Brain microvascular endothelial cell (primary cell): ENCODE measurements around the gene CCDC188.

Experiments
- DNase-seq: peaks from one replicate; pipeline ENCODE4 v3.0.0-alpha.2; 2020
- H3K27ac ChIP-seq: fragments of 250-450 bp; sonication (Bioruptor Pico); 2 replicates; pipeline ENCODE4 v1.5.1; 2020; ENCODE audit warnings: mild to moderate bottlenecking, moderate library complexity
- H3K27me3 ChIP-seq: fragments of 250-450 bp; sonication (Bioruptor Pico); replicated peaks from 2 replicates; pipeline ENCODE4 v1.5.1; 2020; ENCODE audit warnings: mild to moderate bottlenecking
- H3K36me3 ChIP-seq: fragments of 250-450 bp; sonication (Bioruptor Pico); replicated peaks from 2 replicates; pipeline ENCODE4 v1.5.1; 2020; ENCODE audit warnings: mild to moderate bottlenecking
- H3K4me3 ChIP-seq: 2 replicates; pipeline ENCODE4 v1.5.1; 2011; ENCODE audit warnings: low read depth, mild to moderate bottlenecking, control low read depth, low read length, moderate library complexity
- CTCF ChIP-seq: IDR thresholded peaks from 2 replicates; pipeline ENCODE4 v1.5.1; 2011; ENCODE audit warnings: low read depth, mild to moderate bottlenecking, moderate library complexity, low read length, control low read depth, inconsistent platforms; ENCODE audit errors: missing control alignments
- in situ Hi-C: cut with HindIII; loops from 2 replicates; pipeline ENCODE4 v1.10.0; 2017; ENCODE audit warnings: low sequenced_read_pairs, low pct_ligation_motif_present

Gene CCDC188

GRCh38 chr22:20115691-20116375 is 35.0 kb downstream of the CCDC188 start, which contains the start of gene RANBP1:
Gene RANBP1 (plus strand): TSS chr22:20116104. CDS start chr22:20116185, 81 bp downstream.
- in situ Hi-C loops, result no loop called here
- peaks cover 65% of the 10 kb centered on the region for H3K36me3 ChIP-seq
- no peak for TF ChIP-seq CTCF
- H3K27me3 ChIP-seq, result no peaks in the 10 kb centered on the region
- H3K4me3 ChIP-seq, result peak within 1 kb of the TSS; percentile 92
- no peak for DNase-seq
- peak within 1 kb of the TSS; percentile 83 for H3K27ac ChIP-seq

GRCh38 chr22:20114506-20115475 is 36.1 kb downstream of the CCDC188 start:
- in situ Hi-C loops, result no loop called here
- no peak overlapping the region for H3K27ac ChIP-seq
- no peak for DNase-seq
- no peak for TF ChIP-seq CTCF
- H3K36me3 ChIP-seq, result peaks cover 65% of the 10 kb centered on the region
- no peak overlapping the region for H3K4me3 ChIP-seq
- H3K27me3 ChIP-seq, result no peaks in the 10 kb centered on the region

- no peak for DNase-seq
- Histone ChIP-seq H3K4me3 (no peak overlapping the region), H3K27me3 (no peaks in the 10 kb centered on the region), H3K36me3 (peaks cover 63% of the 10 kb centered on the region), H3K27ac (no peak overlapping the region)
- in situ Hi-C loops, result no loop called here
- no peak for TF ChIP-seq CTCF
Observed at GRCh38 chr22:20113551-20114310, 37.1 kb downstream of the CCDC188 start.

GRCh38 chr22:20112623-20113511 is 38.0 kb downstream of the CCDC188 start:
- H3K36me3 ChIP-seq, result peaks cover 70% of the 10 kb centered on the region
- no peak overlapping the region for H3K4me3 ChIP-seq
- H3K27me3 ChIP-seq, result no peaks in the 10 kb centered on the region
- no peak overlapping the region for H3K27ac ChIP-seq
- DNase-seq, result no peak
- no peak for TF ChIP-seq CTCF
- in situ Hi-C loops, result no loop called here
